ENCODE results near the gene LTN1. TPM values are rescaled to one million over a fixed set of nuclear protein-coding genes. Genes with fewer than 3 reads are reported as not detected.
"Not testable (repeated sequence)": the region's sequence is repeated elsewhere in the genome, so short reads cannot be mapped to it uniquely, and the experiment has no call there.

The LTN1 gene
- total RNA-seq, 1 experiment from 2014 or later = 19.5 TPM

- DNase-seq (ENCODE audit: low read depth, low spot score) = no peak
- in situ Hi-C loops (cut with HindIII; ENCODE audit: low pct_unique_long_range_greater_than_20kb, low sequenced_read_pairs) = no loop called here
Measured at GRCh38 chr21:28949318-28949717, 43.4 kb downstream of the LTN1 start.

- in situ Hi-C loops (cut with HindIII; ENCODE audit: low pct_unique_long_range_greater_than_20kb, low sequenced_read_pairs) = no loop called here
- no peak for DNase-seq (ENCODE audit: low read depth, low spot score)
Measured at GRCh38 chr21:28944296-28944695, 48.4 kb downstream of the LTN1 start.

GRCh38 chr21:28943631-28944030 lies 49.0 kb downstream of the LTN1 start:
- in situ Hi-C loops (cut with HindIII; ENCODE audit: low pct_unique_long_range_greater_than_20kb, low sequenced_read_pairs) = no loop called here
- no peak for DNase-seq (ENCODE audit: low read depth, low spot score)

- in situ Hi-C loops (cut with HindIII; ENCODE audit: low pct_unique_long_range_greater_than_20kb, low sequenced_read_pairs) = no loop called here
Measured at GRCh38 chr21:28938726-28939125, 54.0 kb downstream of the LTN1 start.

GRCh38 chr21:28937737-28938136 lies 54.9 kb downstream of the LTN1 start:
- in situ Hi-C loops (cut with HindIII; ENCODE audit: low pct_unique_long_range_greater_than_20kb, low sequenced_read_pairs) = no loop called here
- no peak for DNase-seq (ENCODE audit: low read depth, low spot score)

More at GRCh38 chr21:28938726-28939125, 54.0 kb downstream of the LTN1 start:
- no peak for DNase-seq (ENCODE audit: low read depth, low spot score)

DNA sequence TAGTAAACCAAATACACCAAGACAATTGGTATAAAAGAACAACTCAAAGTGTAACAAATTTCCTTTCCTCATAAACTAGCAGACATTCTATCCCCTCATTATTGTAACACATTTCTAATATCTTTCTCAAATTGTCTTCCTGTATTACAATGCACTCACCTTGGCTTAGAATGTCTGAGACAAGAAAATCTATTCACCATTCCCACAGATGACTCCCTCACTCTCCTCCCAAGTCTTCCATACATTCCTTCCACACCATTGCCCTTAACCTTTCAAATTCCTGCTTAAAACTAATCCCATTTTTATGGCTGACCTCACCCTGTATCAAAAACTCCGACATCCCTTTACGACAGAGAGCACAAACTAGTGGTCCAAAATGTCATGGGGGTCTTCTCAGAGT lies 56.0 kb downstream of the LTN1 start:
- in situ Hi-C loops (cut with HindIII; ENCODE audit: low pct_unique_long_range_greater_than_20kb, low sequenced_read_pairs) = no loop called here

GRCh38 chr21:28936036-28936435 lies 56.6 kb downstream of the LTN1 start:
- in situ Hi-C loops (cut with HindIII; ENCODE audit: low pct_unique_long_range_greater_than_20kb, low sequenced_read_pairs) = no loop called here

More for the DNA sequence above, 56.0 kb downstream of the LTN1 start:
- no peak for DNase-seq (ENCODE audit: low read depth, low spot score)

DNA sequence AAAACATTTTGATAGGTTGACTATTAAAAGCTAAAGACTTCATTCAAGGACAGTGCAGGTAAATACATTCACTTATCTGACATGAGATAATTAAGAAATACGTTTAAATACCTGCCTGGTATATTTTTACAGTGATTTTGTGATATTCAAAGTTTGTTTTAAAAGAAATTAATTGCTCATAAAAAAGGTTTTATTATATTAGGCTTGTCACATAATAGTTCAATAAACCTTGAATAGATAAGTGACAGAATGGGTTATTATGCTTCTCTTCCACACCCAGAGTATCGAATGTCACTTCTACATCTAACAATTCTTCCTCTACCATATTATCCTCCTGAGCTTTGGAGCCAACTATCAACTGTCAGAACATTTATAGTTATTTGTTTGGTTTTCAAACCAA lies 60.0 kb downstream of the LTN1 start:
- in situ Hi-C loops (cut with HindIII; ENCODE audit: low pct_unique_long_range_greater_than_20kb, low sequenced_read_pairs) = no loop called here
- no peak for DNase-seq (ENCODE audit: low read depth, low spot score)

More at GRCh38 chr21:28936036-28936435, 56.6 kb downstream of the LTN1 start:
- DNase-seq (ENCODE audit: low read depth, low spot score) = no peak

DNA sequence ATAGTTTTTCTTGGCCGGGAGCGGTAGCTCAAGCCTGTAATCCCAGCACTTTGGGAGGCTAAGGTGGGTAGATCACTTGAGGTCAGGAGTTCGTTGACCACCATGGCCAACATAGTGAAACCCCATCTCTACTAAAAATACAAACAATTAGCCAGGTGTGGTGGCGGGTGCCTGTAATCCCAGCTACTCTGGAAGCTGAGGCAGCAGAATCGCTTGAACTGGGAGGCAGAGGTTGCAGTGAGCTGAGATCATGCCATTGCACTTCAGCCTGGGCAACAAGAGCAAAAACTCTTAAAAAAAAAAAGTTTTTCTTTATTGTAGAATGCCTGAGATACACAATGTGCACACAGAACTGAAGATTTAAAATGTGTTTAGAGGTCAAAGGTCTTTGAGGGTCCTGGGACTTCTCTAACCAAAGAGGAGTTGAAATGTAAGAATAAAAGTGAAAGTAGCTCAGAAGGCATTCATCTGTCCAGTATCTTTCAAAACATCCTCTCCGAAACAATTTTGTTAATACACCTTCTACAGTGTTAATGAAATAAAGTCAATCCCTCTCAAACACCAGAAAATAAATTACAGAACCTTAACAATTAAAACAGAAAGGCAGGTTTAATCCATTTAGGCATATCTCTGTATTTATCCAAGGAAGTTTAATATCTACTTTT lies 60.8 kb downstream of the LTN1 start:
- in situ Hi-C loops (cut with HindIII; ENCODE audit: low pct_unique_long_range_greater_than_20kb, low sequenced_read_pairs); DNase-seq (ENCODE audit: low read depth, low spot score): not testable (repeated sequence)

GRCh38 chr21:28928578-28929420 lies 63.9 kb downstream of the LTN1 start:
- DNase-seq (ENCODE audit: low read depth, low spot score) = no peak
- in situ Hi-C loops (cut with HindIII; ENCODE audit: low pct_unique_long_range_greater_than_20kb, low sequenced_read_pairs) = no loop called here

DNA sequence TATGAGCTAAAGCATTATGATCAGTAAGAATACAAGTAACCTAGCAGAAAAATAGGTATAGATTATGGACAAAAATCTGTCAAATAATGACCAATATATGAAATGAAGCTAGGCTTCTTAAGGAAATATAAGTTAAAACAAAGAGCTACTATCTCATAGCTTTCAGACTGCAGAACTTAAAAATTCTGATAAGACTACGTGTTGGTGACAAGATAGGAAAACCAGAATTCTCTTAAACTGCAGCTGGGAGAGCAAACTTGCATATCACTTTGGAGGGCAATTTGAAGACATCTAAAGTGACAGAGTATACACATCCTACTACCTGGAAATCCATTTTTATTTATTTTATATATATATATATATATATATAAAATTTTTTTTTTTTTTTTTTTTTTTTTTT lies 65.5 kb downstream of the LTN1 start:
- in situ Hi-C loops (cut with HindIII; ENCODE audit: low pct_unique_long_range_greater_than_20kb, low sequenced_read_pairs) = no loop called here
- DNase-seq (ENCODE audit: low read depth, low spot score) = no peak

DNA sequence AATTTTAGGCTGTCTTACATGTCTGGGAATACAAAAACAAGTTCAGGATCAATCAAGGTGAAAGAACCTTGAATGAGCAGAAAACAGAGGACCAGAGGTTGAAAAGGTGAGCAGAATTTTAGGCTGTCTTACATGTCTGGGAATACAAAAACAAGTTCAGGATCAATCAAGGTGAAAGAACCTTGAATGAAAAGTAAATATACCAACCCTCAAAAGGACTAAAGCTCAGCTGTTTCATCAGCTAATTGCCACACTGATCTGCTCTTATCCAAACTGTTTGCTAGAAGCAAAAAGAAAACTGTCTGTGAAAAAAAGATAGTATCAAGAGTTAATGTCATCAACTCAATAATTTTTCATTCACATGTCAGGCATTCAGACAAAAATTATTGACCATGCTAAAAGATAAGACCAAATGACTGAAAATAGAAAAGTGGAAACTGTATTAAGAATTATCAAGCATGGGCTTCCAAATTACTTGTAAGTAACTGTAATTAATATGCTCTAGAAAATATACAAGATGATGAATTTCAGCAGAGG lies 69.2 kb downstream of the LTN1 start:
- no peak for DNase-seq (ENCODE audit: low read depth, low spot score)
- in situ Hi-C loops (cut with HindIII; ENCODE audit: low pct_unique_long_range_greater_than_20kb, low sequenced_read_pairs) = no loop called here

- DNase-seq (ENCODE audit: low read depth, low spot score) = no peak
- in situ Hi-C loops (cut with HindIII; ENCODE audit: low pct_unique_long_range_greater_than_20kb, low sequenced_read_pairs) = no loop called here
Measured at GRCh38 chr21:28922368-28922767, 70.3 kb downstream of the LTN1 start.

DNA sequence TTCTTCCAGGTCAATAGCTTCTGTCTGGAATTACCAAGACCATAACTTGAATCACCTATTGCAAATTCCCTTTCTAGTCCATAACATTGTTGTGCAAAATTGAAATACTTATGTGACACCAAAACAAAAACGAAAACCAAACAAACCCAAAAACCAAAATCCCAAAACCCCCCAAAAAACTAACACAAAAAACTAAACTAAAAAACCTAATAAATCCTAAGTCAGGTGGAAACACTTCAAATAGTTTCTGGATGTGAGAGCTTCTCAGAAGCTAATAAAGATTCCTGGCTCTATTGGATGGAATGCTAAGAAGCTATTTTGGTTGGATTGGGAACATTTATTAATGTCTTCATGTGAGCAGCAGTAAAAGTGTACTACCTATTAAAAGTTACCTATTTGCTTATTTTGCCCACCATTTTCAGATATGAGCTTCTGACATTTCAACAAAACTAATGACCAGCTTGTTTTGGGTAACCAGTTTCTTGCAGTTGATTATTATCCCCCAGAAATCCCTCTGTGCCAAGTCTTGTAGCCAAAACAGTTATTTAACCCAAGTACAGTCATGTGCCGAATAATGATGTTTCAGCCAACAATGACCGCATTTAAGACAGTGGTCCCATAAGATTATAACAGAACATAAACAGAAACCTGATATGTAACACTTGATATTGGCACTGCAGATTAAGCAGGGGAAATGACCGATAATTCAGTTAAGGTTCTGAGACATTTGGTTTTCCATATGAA lies 76.4 kb downstream of the LTN1 start:
- peak; percentile 22 for DNase-seq (ENCODE audit: low read depth, low spot score)
- in situ Hi-C loops (cut with HindIII; ENCODE audit: low pct_unique_long_range_greater_than_20kb, low sequenced_read_pairs) = no loop called here

DNA sequence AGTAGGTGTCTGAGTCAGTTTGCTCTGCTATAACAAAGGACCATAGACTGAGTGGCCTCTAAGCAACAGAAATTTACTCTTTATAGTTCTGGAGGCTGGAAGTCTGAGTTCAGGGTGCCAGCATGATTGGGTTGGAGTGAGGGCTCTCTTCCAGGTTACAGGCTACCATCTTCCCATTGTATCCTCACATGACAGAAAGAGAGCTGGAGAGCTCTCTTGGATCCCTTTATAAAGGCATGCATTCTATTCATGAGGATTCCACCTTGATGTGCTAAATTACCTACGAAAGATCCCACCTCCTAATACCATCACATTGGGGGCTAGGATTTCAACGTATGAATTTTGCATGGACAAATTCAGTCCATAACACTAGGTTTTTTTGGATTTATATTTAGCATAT lies 79.6 kb downstream of the LTN1 start:
- in situ Hi-C loops (cut with HindIII; ENCODE audit: low pct_unique_long_range_greater_than_20kb, low sequenced_read_pairs) = no loop called here
- DNase-seq (ENCODE audit: low read depth, low spot score) = no peak

GRCh38 chr21:28910280-28910887 lies 82.3 kb downstream of the LTN1 start:
- DNase-seq (ENCODE audit: low read depth, low spot score) = no peak
- in situ Hi-C loops (cut with HindIII; ENCODE audit: low pct_unique_long_range_greater_than_20kb, low sequenced_read_pairs) = no loop called here

- in situ Hi-C loops (cut with HindIII; ENCODE audit: low pct_unique_long_range_greater_than_20kb, low sequenced_read_pairs) = no loop called here
Measured at GRCh38 chr21:28908351-28908750, 84.3 kb downstream of the LTN1 start.

DNA sequence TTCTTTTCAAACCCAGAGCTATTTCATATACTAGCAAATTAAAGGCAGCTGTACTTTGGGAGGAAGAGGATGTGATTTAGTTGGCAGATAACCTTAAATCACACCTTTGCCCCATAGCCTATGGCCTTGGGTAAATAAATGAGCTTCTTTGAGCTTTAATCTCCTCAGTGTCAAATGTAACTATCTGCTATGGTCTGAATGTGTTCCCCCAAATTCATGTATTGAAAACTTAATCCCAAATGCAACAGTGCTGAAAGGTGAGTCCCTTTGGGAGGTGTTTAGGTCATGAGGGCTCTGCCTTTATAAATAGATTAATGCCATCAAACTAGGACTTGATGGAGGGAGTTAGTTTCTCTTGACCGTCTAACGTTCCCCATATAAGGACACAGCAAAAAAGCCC lies 85.8 kb downstream of the LTN1 start:
- no peak for DNase-seq (ENCODE audit: low read depth, low spot score)
- in situ Hi-C loops (cut with HindIII; ENCODE audit: low pct_unique_long_range_greater_than_20kb, low sequenced_read_pairs) = no loop called here

More at GRCh38 chr21:28908351-28908750, 84.3 kb downstream of the LTN1 start:
- no peak for DNase-seq (ENCODE audit: low read depth, low spot score)

All from SK-MEL-5 (cell line).